GM21367 (cell line): ENCODE results near the gene FAM117B.
"Not testable (repeated sequence)": the region's sequence is repeated elsewhere in the genome, so short reads cannot be mapped to it uniquely, and the experiment has no call there.

Experiments
- ATAC-seq: cut with Tn5 transposase; IDR thresholded peaks from one replicate; pipeline ENCODE4 v1.9.1; 2021; ENCODE audit not compliant: unreplicated experiment

The FAM117B gene

GRCh38 chr2:202636213-202636513 is 1.4 kb downstream of the FAM117B start:
- ATAC-seq, result no peak

- no peak for ATAC-seq
Observed at GRCh38 chr2:202638721-202639120, 4.0 kb downstream of the FAM117B start.

GRCh38 chr2:202639231-202639630 is 4.5 kb downstream of the FAM117B start:
- no peak for ATAC-seq

GRCh38 chr2:202642567-202642966 is 7.8 kb downstream of the FAM117B start:
- no peak for ATAC-seq

GRCh38 chr2:202643012-202643858 is 8.5 kb downstream of the FAM117B start:
- no peak for ATAC-seq

GRCh38 chr2:202652119-202652518 is 17.4 kb downstream of the FAM117B start:
- ATAC-seq, result no peak

- no peak for ATAC-seq
Observed at GRCh38 chr2:202653890-202654289, 19.1 kb downstream of the FAM117B start.

GRCh38 chr2:202657876-202658275 is 23.1 kb downstream of the FAM117B start:
- no peak for ATAC-seq

GRCh38 chr2:202660796-202661195 is 26.0 kb downstream of the FAM117B start:
- no peak for ATAC-seq

GRCh38 chr2:202669841-202670240 is 35.1 kb downstream of the FAM117B start:
- ATAC-seq, result no peak

- ATAC-seq, result no peak
Observed at GRCh38 chr2:202671317-202672035, 36.7 kb downstream of the FAM117B start.

- not testable (repeated sequence) for ATAC-seq
Observed at GRCh38 chr2:202675097-202675496, 40.3 kb downstream of the FAM117B start.

- ATAC-seq, result no peak
Observed at GRCh38 chr2:202679980-202680379, 45.2 kb downstream of the FAM117B start.

GRCh38 chr2:202680512-202680911 is 45.7 kb downstream of the FAM117B start:
- ATAC-seq, result no peak

- ATAC-seq, result no peak
Observed at GRCh38 chr2:202681688-202682205, 47.0 kb downstream of the FAM117B start.

- ATAC-seq, result no peak
Observed at GRCh38 chr2:202682274-202682673, 47.5 kb downstream of the FAM117B start.

- no peak for ATAC-seq
Observed at GRCh38 chr2:202687276-202687675, 52.5 kb downstream of the FAM117B start.

- no peak for ATAC-seq
Observed at GRCh38 chr2:202689459-202689858, 54.7 kb downstream of the FAM117B start.

GRCh38 chr2:202689898-202690297 is 55.1 kb downstream of the FAM117B start:
- ATAC-seq, result no peak

- ATAC-seq, result no peak
Observed at GRCh38 chr2:202690321-202690900, 55.6 kb downstream of the FAM117B start.

GRCh38 chr2:202693503-202693902 is 58.7 kb downstream of the FAM117B start:
- no peak for ATAC-seq

- no peak for ATAC-seq
Observed at GRCh38 chr2:202695166-202695565, 60.4 kb downstream of the FAM117B start.
